HEK293 (cell line): Measurements from ENCODE around the gene SPRN.

Experiments used
- ZBTB21 ChIP-seq: fragments of 450-650 bp; formaldehyde crosslinking; IDR thresholded peaks from 2 replicates; pipeline ENCODE4 v1.5.1; 2017; ENCODE audit warnings: missing biosample characterization, missing genetic modification characterization
- ZNF274 ChIP-seq, 2 experiments: fragments of 200-500 bp in 1 of 2; fragments of 450-650 bp in 1 of 2; sonication (Bioruptor generic) in 1 of 2; formaldehyde crosslinking in 1 of 2; IDR thresholded peaks; 2 replicates each; pipeline versions ENCODE4 v1.5.1 to v1.6.1; 2014 to 2016; ENCODE audit warnings: borderline replicate concordance in 1 of 2, inconsistent platforms in 1 of 2, low read length in 1 of 2, missing biosample characterization in 1 of 2, missing genetic modification characterization in 1 of 2
- ZNF501 ChIP-seq: fragments of 450-650 bp; formaldehyde crosslinking; IDR thresholded peaks from 2 replicates; pipeline ENCODE4 v1.5.1; 2016; ENCODE audit warnings: missing biosample characterization, missing genetic modification characterization
- ZNF510 ChIP-seq: fragments of 450-650 bp; formaldehyde crosslinking; IDR thresholded peaks from 2 replicates; pipeline ENCODE4 v1.5.1; 2018; ENCODE audit warnings: mild to moderate bottlenecking, missing genetic modification characterization, missing biosample characterization; ENCODE audit not compliant: insufficient replicate concordance
- TF ChIP-seq, protein P1 (sequence below): fragments of 450-650 bp; formaldehyde crosslinking; IDR thresholded peaks from 2 replicates; pipeline ENCODE4 v1.5.1; 2016; ENCODE audit warnings: missing biosample characterization, missing genetic modification characterization, low read depth
- TF ChIP-seq, protein P2 (sequence below): fragments of 450-650 bp; formaldehyde crosslinking; IDR thresholded peaks from 2 replicates; pipeline ENCODE4 v1.5.1; 2016; ENCODE audit warnings: missing biosample characterization, missing genetic modification characterization
- TF ChIP-seq, protein P3 (sequence below): fragments of 450-650 bp; formaldehyde crosslinking; IDR thresholded peaks from 2 replicates; pipeline ENCODE4 v1.5.1; 2016; ENCODE audit warnings: missing biosample characterization, missing genetic modification characterization

DNA sequence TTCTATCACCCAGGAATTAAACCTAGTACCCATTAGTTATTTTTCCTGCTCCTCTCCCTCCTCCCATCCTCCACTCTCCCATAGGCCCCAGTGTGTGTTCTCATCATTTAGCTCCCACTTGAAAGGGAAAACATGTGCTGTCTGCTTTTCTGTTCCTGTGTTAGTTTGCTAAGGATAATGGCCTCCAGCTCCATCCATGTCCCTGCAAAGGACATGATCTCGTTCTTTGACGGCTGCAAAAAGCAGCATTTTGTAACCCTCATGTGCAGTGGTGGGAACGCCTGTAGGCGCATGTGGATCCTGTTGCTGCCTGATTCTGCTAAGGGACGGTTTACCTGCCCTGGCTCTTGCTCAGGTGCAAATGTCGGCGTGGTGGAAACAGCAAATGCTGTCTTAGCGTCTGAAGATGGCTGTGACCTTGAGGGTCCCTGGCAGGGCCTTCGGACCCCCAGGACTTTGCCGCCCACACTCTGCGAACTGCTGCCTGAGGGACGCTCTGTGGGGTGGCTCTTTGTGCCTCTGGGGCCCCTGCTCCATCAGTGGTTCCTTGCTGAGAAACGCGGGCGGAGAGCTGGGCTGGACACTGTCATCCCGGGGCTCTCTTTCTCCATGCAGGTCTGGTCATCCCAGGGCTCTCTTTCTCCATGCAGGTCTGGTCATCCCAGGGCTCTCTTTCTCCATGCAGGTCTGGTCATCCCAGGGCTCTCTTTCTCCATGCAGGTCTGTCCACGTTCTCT lies 36.0 kb downstream of the SPRN start:
- TF ChIP-seq ZNF510 (tag by site-specific recombination) (no peak), ZBTB21 (tag by site-specific recombination) (no peak), ZNF501 (tag by site-specific recombination) (no peak), ZNF274 (IDR thresholded peaks at IDR 0.05; ENCODE audit: low read length) (no peak), ZNF274 (tag by site-specific recombination; IDR thresholded peaks at IDR 0.05; ENCODE audit: borderline replicate concordance) (no peak)
- TF ChIP-seq, protein P1, sequence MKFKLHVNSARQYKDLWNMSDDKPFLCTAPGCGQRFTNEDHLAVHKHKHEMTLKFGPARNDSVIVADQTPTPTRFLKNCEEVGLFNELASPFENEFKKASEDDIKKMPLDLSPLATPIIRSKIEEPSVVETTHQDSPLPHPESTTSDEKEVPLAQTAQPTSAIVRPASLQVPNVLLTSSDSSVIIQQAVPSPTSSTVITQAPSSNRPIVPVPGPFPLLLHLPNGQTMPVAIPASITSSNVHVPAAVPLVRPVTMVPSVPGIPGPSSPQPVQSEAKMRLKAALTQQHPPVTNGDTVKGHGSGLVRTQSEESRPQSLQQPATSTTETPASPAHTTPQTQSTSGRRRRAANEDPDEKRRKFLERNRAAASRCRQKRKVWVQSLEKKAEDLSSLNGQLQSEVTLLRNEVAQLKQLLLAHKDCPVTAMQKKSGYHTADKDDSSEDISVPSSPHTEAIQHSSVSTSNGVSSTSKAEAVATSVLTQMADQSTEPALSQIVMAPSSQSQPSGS (tag by site-specific recombination), result no peak
- TF ChIP-seq, protein P2, sequence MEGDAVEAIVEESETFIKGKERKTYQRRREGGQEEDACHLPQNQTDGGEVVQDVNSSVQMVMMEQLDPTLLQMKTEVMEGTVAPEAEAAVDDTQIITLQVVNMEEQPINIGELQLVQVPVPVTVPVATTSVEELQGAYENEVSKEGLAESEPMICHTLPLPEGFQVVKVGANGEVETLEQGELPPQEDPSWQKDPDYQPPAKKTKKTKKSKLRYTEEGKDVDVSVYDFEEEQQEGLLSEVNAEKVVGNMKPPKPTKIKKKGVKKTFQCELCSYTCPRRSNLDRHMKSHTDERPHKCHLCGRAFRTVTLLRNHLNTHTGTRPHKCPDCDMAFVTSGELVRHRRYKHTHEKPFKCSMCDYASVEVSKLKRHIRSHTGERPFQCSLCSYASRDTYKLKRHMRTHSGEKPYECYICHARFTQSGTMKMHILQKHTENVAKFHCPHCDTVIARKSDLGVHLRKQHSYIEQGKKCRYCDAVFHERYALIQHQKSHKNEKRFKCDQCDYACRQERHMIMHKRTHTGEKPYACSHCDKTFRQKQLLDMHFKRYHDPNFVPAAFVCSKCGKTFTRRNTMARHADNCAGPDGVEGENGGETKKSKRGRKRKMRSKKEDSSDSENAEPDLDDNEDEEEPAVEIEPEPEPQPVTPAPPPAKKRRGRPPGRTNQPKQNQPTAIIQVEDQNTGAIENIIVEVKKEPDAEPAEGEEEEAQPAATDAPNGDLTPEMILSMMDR (tag by site-specific recombination), result no peak
- TF ChIP-seq, protein P3, sequence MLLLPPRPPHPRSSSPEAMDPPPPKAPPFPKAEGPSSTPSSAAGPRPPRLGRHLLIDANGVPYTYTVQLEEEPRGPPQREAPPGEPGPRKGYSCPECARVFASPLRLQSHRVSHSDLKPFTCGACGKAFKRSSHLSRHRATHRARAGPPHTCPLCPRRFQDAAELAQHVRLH (tag by site-specific recombination), result no peak
